CD4-positive, alpha-beta T cell treated with Interleukin-4 for 4 hours (primary cell): ENCODE data around the gene AASDH.

ENCODE experiments used
- DNase-seq: peaks from one replicate; pipeline ENCODE4 v3.0.0-alpha.2; 2020

The AASDH gene, protein sequence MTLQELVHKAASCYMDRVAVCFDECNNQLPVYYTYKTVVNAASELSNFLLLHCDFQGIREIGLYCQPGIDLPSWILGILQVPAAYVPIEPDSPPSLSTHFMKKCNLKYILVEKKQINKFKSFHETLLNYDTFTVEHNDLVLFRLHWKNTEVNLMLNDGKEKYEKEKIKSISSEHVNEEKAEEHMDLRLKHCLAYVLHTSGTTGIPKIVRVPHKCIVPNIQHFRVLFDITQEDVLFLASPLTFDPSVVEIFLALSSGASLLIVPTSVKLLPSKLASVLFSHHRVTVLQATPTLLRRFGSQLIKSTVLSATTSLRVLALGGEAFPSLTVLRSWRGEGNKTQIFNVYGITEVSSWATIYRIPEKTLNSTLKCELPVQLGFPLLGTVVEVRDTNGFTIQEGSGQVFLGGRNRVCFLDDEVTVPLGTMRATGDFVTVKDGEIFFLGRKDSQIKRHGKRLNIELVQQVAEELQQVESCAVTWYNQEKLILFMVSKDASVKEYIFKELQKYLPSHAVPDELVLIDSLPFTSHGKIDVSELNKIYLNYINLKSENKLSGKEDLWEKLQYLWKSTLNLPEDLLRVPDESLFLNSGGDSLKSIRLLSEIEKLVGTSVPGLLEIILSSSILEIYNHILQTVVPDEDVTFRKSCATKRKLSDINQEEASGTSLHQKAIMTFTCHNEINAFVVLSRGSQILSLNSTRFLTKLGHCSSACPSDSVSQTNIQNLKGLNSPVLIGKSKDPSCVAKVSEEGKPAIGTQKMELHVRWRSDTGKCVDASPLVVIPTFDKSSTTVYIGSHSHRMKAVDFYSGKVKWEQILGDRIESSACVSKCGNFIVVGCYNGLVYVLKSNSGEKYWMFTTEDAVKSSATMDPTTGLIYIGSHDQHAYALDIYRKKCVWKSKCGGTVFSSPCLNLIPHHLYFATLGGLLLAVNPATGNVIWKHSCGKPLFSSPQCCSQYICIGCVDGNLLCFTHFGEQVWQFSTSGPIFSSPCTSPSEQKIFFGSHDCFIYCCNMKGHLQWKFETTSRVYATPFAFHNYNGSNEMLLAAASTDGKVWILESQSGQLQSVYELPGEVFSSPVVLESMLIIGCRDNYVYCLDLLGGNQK

DNA sequence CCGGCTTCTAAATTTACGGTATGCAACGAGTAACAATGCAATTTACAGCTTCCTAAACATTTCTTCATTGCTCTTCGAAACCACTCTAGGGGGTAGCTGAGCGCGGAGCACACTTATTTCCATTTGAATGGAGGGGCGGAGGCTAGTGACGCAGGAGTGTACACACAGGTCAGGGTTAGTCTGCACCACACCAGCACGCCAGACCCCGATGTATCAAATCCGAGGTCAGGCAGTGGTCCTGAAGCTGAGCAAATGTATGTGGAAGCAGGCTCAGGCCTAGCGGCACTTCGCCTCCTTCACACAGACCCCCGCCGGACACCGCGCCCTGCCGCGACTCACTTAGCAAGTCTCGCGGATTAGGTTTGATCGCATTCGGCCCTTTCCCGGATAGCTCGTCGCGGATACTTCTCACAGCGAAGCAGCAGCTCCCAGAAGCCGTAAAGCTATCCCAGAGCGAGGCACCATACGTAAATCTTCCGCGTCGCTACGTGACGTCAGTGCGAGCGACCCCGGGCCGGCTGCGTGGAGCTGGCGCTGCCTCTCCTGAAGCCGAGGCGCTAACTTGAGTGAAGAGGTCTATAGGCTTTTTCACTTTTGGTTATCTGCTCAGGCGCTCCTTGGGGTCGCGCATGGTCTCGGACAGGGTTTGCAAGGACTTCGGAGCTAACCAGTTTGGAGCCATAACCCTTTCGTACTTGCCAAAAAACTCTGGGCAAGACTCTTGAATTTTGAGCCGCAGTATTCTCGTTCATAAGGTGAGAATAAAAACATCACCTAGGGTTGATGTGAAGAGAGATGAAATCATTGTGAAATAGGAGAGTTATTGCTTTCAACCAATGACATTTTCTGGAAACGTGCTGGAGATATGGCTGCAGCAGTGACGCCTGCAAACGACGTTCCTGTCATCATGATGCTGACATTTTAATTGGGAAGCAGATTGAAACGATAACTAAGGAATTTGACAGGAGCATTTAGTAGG, at the start of gene AASDH:
TSS of gene AASDH (minus strand) at position 469 of the 979 bp plus-strand sequence. CDS start 3,192 bp downstream, outside the sequence.
- DNase-seq, result peak; percentile 95

DNA sequence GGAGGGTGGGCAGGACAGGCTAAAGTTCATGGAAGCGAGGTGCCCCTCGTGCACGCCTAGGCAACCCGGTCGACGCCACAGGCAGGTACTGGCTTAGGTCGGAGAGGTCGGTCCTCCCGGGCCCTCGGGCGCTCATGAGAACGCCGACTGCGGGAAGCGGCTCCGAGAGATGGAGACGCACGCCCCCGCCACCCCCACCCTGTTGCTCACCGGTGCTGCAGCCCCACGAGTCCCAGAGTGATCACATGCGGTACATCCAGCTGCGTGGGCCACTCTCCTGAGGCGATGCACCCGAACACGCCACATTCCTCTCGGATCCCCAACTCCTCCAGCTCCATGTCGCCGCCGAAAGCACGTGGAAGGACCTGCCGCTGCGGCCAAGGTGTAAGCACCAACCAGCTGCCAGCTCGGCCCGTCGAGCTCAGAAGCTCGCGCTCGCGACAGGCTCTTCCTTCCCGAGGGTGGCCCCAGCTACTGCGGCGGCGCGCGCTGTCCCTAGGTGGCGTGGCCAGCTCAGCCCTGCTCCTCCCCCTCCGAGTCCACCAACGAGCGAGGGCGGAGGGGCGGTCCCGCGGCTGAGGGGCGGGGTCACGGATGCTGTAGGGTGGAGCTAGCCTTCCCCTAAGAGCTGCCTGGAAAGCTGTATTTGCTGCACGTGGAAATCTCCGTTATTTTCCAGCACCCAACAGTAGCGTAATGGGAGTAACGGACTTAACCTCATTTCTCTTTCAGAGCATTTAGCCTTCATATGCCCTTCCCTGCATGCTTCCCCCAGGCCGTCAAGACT, 48.0 kb upstream of the AASDH start, which contains the start of gene PPAT:
TSS of gene PPAT (minus strand) at position 476 of the 787 bp plus-strand sequence. CDS start at position 338, 138 bp downstream.
- peak; percentile 97 for DNase-seq

DNA sequence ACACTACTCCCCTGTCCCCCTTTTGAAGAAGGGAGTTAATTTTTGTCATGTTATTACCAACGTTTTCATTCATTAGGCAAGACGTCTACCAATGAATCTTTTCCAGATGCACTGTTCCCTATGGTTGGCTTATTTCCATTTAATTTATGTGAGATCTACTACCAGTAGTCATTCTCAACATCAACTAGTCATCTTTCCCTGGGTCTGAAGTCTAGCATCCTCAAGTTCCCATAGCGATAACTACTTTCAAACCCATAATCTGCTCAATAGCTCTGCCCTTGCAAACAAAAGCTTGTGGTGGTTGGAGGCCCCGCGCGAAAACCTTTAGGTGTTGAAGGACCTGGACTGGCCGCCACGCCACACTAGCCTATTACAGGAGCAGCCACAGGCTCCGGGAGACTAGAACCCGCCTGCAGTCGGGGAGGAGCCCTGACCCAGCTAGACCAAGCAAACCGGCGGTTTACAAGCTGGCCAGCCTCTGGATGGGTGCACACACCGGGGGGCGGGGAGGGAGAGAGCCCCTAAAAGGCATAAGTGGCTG, 47.4 kb upstream of the AASDH start:
- DNase-seq, result no peak

DNA sequence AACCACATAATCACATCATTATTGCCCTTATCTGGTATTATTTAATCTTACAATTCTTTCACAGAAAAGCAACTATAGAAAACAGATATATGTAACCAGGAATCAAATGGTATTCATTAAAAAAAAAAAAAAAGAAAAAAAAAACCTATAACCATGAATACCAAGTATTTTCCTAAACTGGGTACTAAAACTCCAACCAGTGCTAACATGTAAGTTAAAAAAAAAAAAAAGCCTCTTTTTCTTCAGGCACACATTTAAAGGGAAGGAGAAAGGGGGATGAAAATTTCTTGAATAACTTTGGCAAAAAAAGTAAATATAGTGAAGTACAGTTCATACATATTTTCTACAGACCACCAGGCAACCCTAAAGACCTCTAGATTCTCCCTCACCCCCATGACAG, 46.0 kb upstream of the AASDH start:
- no peak for DNase-seq

DNA sequence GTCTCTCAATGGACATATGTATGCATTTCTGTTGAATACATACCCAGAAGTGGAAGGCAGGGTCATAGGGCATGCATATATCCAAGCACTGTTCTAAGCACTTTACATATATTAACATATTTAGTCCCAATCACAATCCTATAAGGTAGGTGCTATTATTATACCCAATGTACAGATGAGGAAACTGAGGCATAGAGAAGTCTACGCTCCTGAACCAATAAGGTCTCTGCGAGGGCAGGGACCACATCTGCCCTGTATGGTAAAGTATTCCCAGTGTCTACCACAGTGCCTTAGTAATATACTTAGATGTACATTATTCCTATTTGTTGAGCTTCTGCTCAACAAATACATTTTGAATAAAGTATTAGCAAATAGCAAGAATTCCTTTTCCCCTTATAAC, 42.9 kb upstream of the AASDH start:
- DNase-seq, result no peak

DNA sequence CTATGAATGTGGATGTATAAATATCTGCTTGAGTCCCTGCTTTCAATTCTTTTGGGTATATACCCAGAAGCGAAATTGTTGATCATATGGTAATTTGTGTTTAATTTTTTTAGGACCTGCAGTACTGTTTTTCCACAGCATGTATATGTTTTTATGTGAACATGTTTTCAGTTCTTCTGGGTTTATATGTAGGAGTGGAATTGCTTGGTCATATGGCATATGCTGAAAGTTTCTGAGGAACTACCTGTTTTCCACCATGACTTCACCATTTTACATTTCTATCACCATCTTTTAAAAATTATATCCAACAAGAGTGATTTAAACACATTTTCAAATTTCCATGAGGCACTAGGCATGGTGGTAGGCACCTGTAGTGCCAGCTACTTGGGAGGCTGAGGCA, 39.9 kb upstream of the AASDH start:
- DNase-seq, result no peak

DNA sequence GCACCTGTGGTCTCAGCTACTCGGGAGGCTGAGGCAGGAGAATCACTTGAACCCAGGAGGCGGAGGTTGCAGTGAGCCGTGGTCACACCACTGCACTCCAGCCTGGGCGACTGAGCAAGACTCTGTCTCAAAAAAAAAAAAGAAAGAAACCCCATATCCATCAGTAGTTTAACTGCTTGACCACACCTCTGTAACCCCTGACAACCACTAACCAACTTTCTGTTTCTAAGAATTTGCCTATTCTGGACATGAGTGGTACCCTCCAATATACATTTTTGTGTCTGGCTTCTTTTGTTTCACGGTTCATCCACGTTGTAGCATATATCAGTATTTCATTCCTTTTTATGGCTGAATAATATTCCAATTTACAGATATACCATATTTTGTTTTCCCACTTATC, 39.0 kb upstream of the AASDH start:
- DNase-seq, result no peak

DNA sequence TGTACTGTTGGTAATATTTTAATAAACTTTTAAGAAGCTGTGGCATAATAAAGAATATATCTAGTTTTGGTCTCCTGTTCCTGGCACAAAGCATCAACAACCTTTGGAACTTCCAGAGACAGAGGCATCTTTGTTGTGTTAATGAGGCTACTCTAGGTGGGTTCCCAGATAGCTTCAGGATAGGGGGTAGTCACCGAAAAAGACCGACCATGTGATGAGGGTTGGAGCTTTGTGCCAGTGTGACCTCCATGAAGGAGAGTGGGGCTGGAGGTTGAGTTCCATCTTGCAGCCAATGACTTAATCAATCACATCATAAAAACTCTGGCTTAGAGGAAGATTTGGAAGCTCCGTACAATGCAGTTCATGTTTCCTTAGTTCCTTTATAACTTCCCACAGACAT, 38.2 kb upstream of the AASDH start:
- no peak for DNase-seq

DNA sequence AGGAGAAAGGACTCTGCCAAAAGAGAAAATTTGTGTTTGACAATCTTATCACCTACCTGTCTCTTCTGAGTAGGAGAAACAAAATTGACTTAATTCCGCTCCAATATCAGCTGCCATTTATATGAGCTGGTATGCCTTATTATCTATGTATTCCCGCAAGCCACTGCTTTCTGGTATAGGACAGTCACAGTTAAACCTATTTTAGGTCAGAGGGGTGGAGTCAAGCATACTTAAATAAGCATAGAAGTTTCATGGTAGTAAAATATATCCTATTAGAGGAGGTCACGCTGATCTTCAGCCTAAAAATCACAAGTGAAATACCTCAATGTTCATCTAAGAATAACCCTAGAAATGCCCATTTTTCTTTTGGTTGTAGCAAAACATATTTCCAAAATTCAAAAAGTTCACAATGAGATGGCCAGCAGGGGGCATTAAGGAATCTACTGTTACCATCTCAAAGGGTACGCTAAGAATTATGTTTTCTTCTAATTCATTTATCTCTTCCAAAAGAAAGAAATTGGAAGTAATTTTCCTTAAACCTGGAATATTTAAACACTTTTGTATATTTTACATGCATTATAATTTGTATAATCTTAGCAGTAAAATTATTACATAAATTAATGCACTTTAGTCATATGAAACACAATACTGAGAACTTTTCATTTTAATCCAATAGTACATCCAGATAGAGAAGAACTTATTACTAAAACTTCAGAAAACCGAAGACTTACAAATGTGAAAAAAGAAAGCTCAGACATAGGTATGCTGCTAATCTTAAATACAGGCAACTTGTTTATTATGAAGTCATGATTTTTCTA, 37.6 kb upstream of the AASDH start:
- DNase-seq, result peak; percentile 46

DNA sequence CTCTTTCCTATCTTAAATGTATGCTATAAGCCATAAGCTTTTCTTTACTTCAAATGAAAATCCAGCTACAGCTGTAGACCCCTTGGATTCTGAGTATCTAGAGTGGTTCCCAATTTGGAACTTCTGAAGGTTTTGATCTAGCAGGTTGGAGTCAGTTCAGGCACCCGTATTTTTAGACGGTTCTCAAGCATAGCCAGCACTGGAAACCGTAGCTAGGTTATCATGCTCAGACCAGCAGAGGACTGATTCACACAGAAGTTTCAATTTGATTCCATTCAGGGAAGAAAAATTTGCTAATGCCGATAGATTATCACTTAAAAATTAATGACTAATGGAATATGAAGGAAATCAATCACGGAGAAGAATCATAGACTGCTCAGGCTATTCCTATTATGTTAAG, 36.9 kb upstream of the AASDH start:
- DNase-seq, result no peak

DNA sequence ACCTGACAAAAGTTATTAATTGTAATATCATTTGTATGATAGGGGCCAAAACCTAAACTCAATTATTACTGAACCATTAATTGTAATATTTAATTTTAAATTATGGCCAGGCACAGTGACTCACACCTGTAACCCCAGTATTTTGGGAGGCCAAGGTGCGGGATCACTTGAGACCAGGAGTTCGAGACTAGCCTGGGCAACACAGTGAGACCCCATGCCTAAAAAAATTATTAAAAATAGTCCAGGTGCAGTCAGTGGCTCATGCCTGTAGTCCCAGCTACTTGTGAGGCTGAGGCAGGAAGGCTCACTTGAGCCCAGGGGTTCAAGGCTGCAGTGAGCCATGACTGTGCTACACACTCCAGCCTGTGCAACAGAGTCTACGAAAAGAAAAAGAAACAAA, 30.1 kb upstream of the AASDH start:
- no peak for DNase-seq

DNA sequence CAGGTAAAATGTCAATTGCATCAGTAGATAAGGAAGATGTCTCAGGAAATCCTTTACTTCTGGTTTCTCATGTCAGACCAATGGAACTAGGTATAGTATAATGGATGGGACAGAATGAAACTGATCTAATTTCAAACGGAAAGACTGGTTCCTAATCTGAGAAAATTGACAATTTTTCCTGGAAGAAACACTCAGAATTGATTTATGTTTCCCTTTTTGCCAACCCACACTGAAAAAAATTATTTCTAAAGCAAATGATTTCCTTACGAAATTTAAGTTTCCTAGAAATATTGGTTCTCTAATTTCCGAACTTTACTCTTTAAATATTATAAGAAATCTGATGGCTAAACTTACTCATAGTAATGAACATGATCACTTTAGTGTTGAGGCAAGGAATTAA, 29.1 kb upstream of the AASDH start:
- DNase-seq, result no peak

DNA sequence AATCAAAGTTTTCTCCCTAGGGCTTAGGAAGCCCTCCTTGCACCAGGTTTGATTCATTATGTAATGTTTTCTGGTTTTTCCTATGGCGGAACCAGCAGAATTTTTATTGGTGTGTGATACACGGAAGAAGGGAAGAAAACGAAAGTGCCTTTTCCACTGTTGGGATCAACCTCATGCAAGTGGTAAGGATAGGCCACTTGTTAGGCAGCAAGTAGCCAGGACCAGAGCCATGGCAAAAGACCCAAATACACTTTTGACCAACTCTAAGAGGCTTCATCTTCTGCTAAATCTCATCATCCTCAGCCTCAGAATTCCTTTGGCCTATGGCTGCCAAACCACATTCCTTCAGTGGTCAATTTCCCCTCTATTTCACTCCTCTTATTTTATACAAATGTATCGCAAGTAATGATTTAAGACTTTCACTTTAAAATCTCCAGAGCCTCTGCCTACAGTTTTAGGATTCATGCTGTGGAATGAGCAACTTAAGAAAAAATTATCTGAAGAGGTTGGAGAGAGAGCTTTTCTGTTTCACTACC, 26.9 kb upstream of the AASDH start:
- no peak for DNase-seq

DNA sequence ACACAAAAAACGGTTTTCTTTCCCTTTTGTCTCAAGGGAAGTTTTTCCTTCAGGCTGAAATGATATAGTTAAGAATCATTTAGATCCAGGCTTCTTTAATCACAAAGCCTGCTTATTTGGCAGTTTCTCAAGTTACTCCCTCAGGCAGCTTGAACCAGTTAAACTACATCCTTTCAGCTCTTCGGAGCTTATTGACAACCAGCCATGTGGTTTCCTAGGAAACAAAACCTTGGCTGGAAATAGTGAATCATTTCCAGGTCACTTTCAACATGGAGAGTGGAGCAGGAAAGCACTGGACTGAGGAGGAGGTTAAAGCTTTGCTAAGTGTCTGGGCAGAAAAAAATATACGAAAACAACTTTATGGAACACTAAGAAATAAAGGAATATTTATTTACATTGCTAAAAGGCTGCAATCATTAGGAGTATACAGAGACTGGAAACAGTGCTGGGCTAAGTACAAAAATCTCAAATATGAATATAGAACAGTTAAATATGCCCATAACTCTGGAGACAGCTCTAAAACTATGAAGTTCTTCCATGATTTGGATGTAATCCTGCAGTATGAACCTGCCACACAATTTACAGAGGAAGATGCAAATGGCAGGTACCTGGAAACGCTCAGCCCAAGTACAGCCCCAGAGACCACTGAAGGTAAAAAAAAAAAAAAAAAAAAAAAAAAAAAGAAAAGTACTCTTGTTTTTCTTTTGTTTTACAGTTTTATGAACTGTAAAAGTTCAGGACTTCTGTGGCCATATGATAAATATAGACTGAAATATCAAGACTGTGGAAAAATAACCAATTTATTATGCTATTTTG, 23.2 kb upstream of the AASDH start:
- no peak for DNase-seq

DNA sequence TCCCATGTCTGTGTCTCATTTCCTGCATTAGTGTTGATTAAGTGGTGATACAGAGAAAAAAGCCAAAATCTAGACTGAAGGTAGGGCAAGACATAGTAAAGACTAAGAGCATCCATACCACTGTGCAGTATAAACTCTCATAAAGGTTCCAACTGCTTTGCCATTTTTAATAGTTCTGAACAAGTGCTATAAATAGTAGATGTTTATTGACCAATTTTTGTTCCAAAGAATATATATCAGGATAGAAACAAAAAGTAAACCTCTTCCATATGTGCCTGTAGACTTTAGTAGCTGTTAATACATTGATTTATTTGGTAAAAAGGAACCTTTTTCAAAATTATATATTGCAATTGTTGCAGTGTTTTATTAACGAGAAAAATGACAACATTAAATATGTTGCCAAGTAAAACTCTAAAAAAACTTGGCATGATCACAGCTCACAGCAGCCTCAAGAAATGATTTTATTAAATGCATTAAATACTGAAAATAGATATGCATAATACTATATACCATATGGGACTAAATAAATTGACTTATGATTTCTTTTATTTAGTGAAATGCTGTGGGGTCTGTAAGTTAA, 22.3 kb upstream of the AASDH start:
- DNase-seq, result no peak

DNA sequence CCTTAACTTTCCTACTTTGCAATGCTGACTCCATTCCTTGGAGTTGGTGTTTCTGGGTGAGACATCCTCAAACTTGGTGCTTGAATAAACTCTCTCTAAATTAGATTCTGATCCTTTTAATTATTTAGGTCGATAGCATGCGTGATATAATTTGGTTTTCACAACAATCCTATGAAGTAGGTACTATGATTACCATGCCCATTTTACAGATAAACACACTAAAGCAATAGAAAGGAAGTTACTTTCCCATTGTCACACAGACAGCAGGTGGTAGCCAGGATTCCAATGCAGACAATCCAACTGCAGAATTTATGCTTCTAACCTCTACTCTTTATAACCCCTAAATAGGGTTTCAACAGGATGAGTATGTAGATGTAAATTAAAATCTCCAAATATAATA, 21.7 kb upstream of the AASDH start:
- DNase-seq, result no peak

DNA sequence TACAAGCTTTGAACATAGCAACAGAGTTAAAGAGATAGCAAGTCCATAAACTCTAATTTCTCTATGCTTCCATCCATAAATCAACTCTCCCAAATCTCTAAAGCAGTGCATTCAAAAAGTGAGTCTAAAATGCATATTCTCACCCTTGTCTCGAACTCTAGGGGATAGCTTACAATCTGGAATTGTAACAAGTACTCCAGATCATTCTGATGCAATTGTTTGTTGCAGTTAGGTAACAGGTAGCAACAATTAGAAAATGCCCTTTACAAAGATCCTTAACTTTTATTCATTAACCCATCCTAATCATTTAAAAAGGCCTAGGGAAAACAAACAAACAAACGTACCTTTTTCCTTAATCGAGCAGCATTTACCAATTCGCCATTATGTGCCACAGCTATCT, 18.9 kb upstream of the AASDH start:
- DNase-seq, result no peak

DNA sequence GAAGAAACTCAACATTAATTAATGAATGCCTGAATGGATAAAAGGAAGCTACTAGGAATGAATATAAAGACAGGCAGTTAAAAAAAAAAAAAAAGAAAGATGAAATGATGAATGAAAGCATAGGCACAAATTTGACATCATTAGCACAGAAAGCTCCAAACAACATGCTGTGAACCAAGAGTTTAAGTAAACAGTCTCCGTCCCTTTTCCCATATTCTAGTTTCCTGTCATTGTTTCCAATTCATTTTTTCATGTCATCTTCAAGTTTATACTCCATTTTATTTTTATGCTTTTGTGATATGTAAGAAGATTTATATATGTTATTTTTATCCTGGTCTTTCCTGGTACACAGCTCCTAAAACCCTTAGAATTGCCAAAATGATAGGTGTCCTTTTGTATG, 17.7 kb upstream of the AASDH start:
- no peak for DNase-seq

DNA sequence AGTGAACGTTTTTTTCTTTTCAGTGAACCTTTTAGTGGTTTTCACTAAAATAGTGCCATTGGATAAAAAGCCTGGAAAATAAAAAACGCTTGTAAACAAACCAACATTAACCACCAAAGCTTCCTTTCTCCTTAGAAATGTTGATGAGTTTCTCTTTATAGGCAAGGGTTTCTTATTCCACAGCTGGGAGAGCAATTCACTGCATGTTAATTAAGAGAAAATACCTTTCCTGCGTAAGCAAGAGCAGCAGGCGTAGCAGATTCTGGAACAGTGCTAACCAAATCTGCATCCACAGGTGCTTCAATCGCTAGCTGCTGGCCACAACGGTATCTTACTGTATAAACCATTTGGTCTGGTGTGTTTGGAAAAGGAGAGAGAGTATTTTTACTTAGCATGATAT, 13.3 kb upstream of the AASDH start:
- no peak for DNase-seq
